Islet of Langerhans (tissue), 1 donor: ENCODE data around the gene TERT.

ENCODE experiments used
- FAIRE-seq: peaks from one replicate; lab custom pipeline; 2011; peaks lifted over from hg19 to GRCh38; lab: Jason Lieb, UNC

The TERT gene

GRCh38 chr5:1219098-1219767 lies 75.6 kb downstream of the TERT start:
- FAIRE-seq, result no peak

- no peak for FAIRE-seq
Observed at GRCh38 chr5:1218351-1219080, 76.4 kb downstream of the TERT start.

GRCh38 chr5:1217596-1218206 lies 77.2 kb downstream of the TERT start:
- no peak for FAIRE-seq

GRCh38 chr5:1216918-1217295 lies 78.0 kb downstream of the TERT start:
- no peak for FAIRE-seq

GRCh38 chr5:1216211-1216917 lies 78.5 kb downstream of the TERT start:
- FAIRE-seq, result no peak

- FAIRE-seq, result no peak
Observed at GRCh38 chr5:1215320-1216096, 79.4 kb downstream of the TERT start.

GRCh38 chr5:1214936-1215220 lies 80.0 kb downstream of the TERT start:
- FAIRE-seq, result no peak

- FAIRE-seq, result no peak
Observed at GRCh38 chr5:1214163-1214935, 80.5 kb downstream of the TERT start.

GRCh38 chr5:1213508-1214162 lies 81.2 kb downstream of the TERT start:
- FAIRE-seq, result no peak

- no peak for FAIRE-seq
Observed at GRCh38 chr5:1212881-1213280, 82.0 kb downstream of the TERT start.

GRCh38 chr5:1212271-1212670 lies 82.6 kb downstream of the TERT start:
- FAIRE-seq, result no peak

- FAIRE-seq, result no peak
Observed at GRCh38 chr5:1211701-1212100, 83.2 kb downstream of the TERT start.

GRCh38 chr5:1210832-1211251 lies 84.0 kb downstream of the TERT start:
- no peak for FAIRE-seq

GRCh38 chr5:1209896-1210776 lies 84.7 kb downstream of the TERT start:
- no peak for FAIRE-seq

GRCh38 chr5:1209489-1209852 lies 85.4 kb downstream of the TERT start:
- FAIRE-seq, result no peak

GRCh38 chr5:1208743-1209488 lies 86.0 kb downstream of the TERT start:
- FAIRE-seq, result no peak

- FAIRE-seq, result no peak
Observed at GRCh38 chr5:1208221-1208742, 86.6 kb downstream of the TERT start.

GRCh38 chr5:1207555-1207954 lies 87.3 kb downstream of the TERT start:
- no peak for FAIRE-seq
